ENCODE results near the gene SPAG16.

Gene SPAG16

DNA sequence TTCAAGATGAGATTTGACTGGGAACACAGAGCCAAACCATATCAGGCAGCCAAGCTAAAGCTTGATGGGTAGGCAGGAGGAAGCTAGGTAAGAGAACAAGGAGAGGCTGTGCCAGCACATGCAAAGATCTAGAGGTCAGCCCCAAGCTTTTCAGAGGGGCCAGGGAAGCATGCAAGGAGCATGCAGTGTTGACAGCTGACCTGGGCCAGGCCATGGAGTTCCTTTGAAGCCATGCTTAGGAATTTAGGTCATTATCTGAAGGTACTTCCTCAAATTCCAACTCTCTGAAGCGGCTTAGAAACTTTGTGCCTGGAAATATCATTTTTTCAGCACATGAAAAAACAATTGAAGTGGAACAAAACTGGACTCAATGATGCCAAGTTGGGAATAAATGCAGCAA is 130.8 kb downstream of the SPAG16 start:
- Mint-ChIP-seq H3K36me3 (ENCODE audit: low read depth) (no peaks in the 10 kb centered on the region), H3K4me3 (no peak overlapping the region), H3K4me1 (no peaks in the 10 kb centered on the region), H3K9me3 (no peaks in the 10 kb centered on the region), H3K27me3 (ENCODE audit: low read depth) (no peaks in the 10 kb centered on the region), H3K27ac (no peak overlapping the region)
- TF ChIP-seq, protein P1, sequence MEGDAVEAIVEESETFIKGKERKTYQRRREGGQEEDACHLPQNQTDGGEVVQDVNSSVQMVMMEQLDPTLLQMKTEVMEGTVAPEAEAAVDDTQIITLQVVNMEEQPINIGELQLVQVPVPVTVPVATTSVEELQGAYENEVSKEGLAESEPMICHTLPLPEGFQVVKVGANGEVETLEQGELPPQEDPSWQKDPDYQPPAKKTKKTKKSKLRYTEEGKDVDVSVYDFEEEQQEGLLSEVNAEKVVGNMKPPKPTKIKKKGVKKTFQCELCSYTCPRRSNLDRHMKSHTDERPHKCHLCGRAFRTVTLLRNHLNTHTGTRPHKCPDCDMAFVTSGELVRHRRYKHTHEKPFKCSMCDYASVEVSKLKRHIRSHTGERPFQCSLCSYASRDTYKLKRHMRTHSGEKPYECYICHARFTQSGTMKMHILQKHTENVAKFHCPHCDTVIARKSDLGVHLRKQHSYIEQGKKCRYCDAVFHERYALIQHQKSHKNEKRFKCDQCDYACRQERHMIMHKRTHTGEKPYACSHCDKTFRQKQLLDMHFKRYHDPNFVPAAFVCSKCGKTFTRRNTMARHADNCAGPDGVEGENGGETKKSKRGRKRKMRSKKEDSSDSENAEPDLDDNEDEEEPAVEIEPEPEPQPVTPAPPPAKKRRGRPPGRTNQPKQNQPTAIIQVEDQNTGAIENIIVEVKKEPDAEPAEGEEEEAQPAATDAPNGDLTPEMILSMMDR (IDR thresholded peaks at IDR 0.05; ENCODE audit: unreplicated experiment in 3 of 3), result no peak

DNA sequence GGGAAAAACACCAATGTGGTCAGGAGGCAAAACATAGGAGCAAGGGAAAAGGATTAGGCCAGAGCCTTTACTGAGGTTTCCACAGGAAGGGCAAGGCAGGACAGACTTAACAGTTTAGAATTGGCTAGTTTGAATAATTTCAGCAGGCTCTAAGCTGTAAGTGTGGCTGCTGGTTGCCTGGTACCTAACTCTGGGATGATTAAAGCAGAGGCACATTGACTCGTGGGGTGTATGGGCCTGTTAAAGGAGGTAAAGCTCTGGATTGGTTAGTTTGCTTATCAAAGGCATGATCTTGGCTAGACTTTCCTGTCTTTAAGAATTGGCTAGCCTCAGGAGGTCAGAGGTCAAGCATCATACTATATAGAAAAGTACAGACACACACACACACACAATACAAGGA is 132.6 kb downstream of the SPAG16 start:
- Mint-ChIP-seq H3K36me3 (ENCODE audit: low read depth) (no peaks in the 10 kb centered on the region), H3K9me3 (no peaks in the 10 kb centered on the region), H3K27ac (no peak overlapping the region), H3K4me3 (no peak overlapping the region), H3K27me3 (ENCODE audit: low read depth) (no peaks in the 10 kb centered on the region), H3K4me1 (no peaks in the 10 kb centered on the region)
- TF ChIP-seq, protein P1 (IDR thresholded peaks at IDR 0.05; ENCODE audit: unreplicated experiment in 3 of 3), result no peak

DNA sequence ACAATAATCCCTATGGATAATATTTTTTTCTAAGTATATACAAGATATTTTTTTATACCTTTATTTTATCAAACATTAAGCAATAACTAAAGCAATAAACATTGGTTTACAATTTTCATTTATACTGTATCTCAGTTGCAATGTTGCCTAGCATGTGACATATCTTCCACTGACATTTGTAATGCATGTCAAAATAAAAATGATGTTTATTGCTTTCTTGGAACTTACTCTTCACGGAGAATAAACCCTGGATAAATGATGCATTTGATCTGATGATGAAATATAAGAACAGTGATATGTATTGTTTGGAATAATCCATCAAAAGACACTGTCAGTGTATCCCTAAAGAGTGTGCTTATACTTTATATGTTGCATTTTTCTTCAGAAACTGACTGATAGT is 135.7 kb downstream of the SPAG16 start:
- Mint-ChIP-seq H3K36me3 (ENCODE audit: low read depth) (no peaks in the 10 kb centered on the region), H3K9me3 (no peaks in the 10 kb centered on the region), H3K4me3 (no peak overlapping the region), H3K27ac (no peak overlapping the region), H3K27me3 (ENCODE audit: low read depth) (peaks cover 2% of the 10 kb centered on the region), H3K4me1 (no peaks in the 10 kb centered on the region)
- TF ChIP-seq, protein P1 (IDR thresholded peaks at IDR 0.05; ENCODE audit: unreplicated experiment in 3 of 3), result no peak

DNA sequence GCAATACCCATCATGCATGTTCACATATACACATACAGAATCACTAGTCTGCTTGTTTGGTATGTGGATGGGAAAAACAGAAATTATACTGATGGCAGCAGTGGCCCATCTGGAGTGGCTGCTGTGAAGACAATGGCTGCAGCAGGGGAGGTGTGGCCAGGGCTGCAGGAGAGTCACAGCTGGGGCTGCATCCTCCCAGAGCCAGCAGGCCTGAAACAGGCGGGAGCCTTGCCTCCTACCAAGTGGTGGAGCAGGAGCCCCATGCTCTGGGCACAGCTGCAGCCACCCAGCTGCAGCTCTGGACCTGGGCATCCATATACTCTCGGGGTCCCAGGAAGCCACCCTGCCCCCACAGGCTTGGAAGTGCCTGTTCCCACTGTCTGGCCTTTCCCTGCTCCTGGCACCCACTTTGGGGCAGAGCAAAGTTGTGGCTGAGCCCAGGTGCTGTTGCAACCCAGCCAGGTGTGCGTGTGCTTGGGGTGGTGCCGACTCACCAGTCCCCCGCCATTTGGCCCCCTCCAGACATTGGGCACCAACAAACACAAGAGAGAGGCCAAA is 136.6 kb downstream of the SPAG16 start:
- no peaks in the 10 kb centered on the region for H3K4me1 Mint-ChIP-seq
- H3K9me3 Mint-ChIP-seq, result no peaks in the 10 kb centered on the region
- no peak overlapping the region for H3K27ac Mint-ChIP-seq
- TF ChIP-seq, protein P1 (IDR thresholded peaks at IDR 0.05; ENCODE audit: unreplicated experiment in 3 of 3), result no peak
- H3K4me3 Mint-ChIP-seq, result no peak overlapping the region
- peaks cover 3% of the 10 kb centered on the region for H3K27me3 Mint-ChIP-seq (ENCODE audit: low read depth)
- H3K36me3 Mint-ChIP-seq (ENCODE audit: low read depth), result no peaks in the 10 kb centered on the region

DNA sequence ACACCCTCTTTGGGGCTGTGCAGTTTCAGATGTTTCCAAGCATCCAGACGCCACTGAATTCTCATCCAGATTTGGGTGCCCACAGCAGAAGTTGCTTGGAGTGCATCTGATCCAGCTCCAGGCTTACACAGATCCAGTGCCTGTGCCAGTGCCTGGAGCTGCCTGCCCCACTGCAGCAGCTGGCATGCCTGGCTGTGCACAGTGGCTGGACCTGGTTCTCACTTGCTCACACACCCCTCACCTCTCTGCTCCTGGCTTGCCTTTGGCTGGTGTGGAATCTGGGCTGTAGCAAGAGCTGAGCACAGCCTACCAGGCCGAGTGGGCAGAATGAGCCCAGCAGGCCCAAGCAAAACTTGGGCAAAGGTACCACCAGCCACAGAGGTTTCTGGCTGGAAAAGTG is 137.9 kb downstream of the SPAG16 start:
- H3K27ac Mint-ChIP-seq, result no peak overlapping the region
- H3K9me3 Mint-ChIP-seq, result no peaks in the 10 kb centered on the region
- no peak overlapping the region for H3K4me3 Mint-ChIP-seq
- peaks cover 3% of the 10 kb centered on the region for H3K27me3 Mint-ChIP-seq (ENCODE audit: low read depth)
- TF ChIP-seq, protein P1 (IDR thresholded peaks at IDR 0.05; ENCODE audit: unreplicated experiment in 3 of 3), result no peak
- H3K4me1 Mint-ChIP-seq, result no peaks in the 10 kb centered on the region
- no peaks in the 10 kb centered on the region for H3K36me3 Mint-ChIP-seq (ENCODE audit: low read depth)

DNA sequence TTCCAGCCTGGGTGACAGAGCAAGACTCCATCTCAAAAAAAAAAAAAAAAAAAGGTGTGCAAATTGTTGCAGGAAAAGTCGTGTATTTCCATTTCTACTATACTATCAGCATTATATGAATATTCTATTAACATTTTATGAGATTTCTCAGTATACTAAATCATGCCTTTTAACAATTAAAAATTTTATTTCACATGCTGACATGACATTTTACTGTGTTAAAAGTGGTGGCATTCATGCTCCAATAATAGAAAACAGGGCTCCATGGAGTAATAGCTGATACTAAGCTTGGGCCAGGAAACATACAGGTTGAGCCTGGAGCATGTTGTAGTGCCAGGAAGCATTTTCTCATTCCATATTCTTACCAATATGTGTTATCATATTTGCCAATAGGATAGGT is 141.4 kb downstream of the SPAG16 start:
- Mint-ChIP-seq H3K9me3 (peaks cover 3% of the 10 kb centered on the region), H3K4me3 (no peak overlapping the region), H3K4me1 (no peaks in the 10 kb centered on the region), H3K27ac (no peak overlapping the region), H3K36me3 (ENCODE audit: low read depth) (peaks cover 3% of the 10 kb centered on the region), H3K27me3 (ENCODE audit: low read depth) (peaks cover 3% of the 10 kb centered on the region)
- TF ChIP-seq, protein P1 (IDR thresholded peaks at IDR 0.05; ENCODE audit: unreplicated experiment in 3 of 3), result no peak
